Mammary epithelial cell (primary cell): Measurements from ENCODE around the gene CIDEA.
"Not testable (repeated sequence)": the region's sequence is repeated elsewhere in the genome, so short reads cannot be mapped to it uniquely, and the experiment has no call there.

Experiments used
- CTCF ChIP-seq, 2 donors: IDR thresholded peaks in 1 of 2; conservative IDR thresholded peaks in 1 of 2; 2 replicates each; pipeline ENCODE4 v1.5.1; 2011 to 2012; ENCODE audit warnings: inconsistent platforms in 2 of 2, low read length in 2 of 2, mild to moderate bottlenecking in 2 of 2, control low read depth in 1 of 2, low read depth in 1 of 2; ENCODE audit not compliant: insufficient read depth in 1 of 2; ENCODE audit errors: extremely low read depth in 1 of 2
- EZH2 ChIP-seq: IDR thresholded peaks from 2 replicates; pipeline ENCODE4 v1.6.1; 2012; ENCODE audit warnings: low read length, inconsistent platforms, borderline replicate concordance

DNA sequence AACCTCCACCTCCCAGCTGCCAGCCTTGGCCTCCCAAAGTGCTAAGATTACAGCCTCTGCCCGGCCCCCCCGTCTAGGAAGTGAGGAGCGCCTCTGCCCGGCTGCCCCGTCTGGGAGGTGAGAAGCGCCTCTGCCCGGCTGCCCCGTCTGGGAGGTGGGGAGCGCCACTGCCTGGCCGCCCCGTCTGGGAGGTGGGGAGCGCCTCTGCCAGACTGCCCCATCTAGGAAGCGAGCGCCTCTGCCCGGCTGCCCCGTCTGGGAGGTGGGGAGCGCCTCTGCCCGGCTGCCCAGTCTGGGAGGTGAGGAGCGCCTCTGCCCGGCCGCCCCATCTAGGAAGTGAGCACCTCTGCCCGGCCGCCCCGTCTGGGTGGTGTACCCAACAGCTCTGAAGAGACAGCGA is 10.9 kb upstream of the CIDEA start:
- TF ChIP-seq CTCF (conservative IDR thresholded peaks at IDR 0.05 in 1 of 2, IDR thresholded peaks at IDR 0.05 in 1 of 2; ENCODE audit: extremely low read depth in 1 of 2, insufficient read depth in 1 of 2, low read depth in 1 of 2, low read length in 2 of 2); EZH2: not testable (repeated sequence)
